NB4 (cell line): ENCODE data around the gene ANKRD62.
A peak's percentile ranks its signal among the peaks of the same experiment; 100 is the strongest.
"Not testable (repeated sequence)": the region's sequence is repeated elsewhere in the genome, so short reads cannot be mapped to it uniquely, and the experiment has no call there.

Experiments
- DNase-seq: peaks from one replicate; pipeline ENCODE4 v3.0.0; 2010; ENCODE audit warnings: low read depth
- H3K4me3 ChIP-seq: one replicate; pipeline ENCODE4 v1.5.1; 2011; ENCODE audit warnings: mild to moderate bottlenecking, low read depth, low read length, moderate library complexity
- CTCF ChIP-seq: IDR thresholded peaks from one replicate; pipeline ENCODE4 v1.5.1; 2012; ENCODE audit warnings: low read depth, low read length
- MAX ChIP-seq: IDR thresholded peaks from 2 replicates; pipeline ENCODE4 v1.6.1; 2011; ENCODE audit warnings: low read depth, low read length
- MYC ChIP-seq: IDR thresholded peaks from 2 replicates; pipeline ENCODE4 v1.6.1; 2011; ENCODE audit warnings: low read depth, low read length
- POLR2A ChIP-seq: IDR thresholded peaks from 2 replicates; pipeline ENCODE4 v1.6.1; 2011; ENCODE audit warnings: mild to moderate bottlenecking; ENCODE audit not compliant: insufficient read length; ENCODE audit errors: extremely low read depth

ANKRD62 gene

GRCh38 chr18:12072996-12073395 lies 20.6 kb upstream of the ANKRD62 start:
- TF ChIP-seq CTCF (no peak), MYC (no peak), POLR2A (no peak), MAX (no peak)
- no peak for DNase-seq
- H3K4me3 ChIP-seq, result no peak overlapping the region

- DNase-seq, result no peak
- H3K4me3 ChIP-seq, result no peak overlapping the region
- TF ChIP-seq MAX (no peak), CTCF (no peak), MYC (no peak), POLR2A (no peak)
Measured at GRCh38 chr18:12074736-12075135, 18.9 kb upstream of the ANKRD62 start.

- peak; percentile 62 for DNase-seq
- H3K4me3 ChIP-seq, result no peak overlapping the region
- TF ChIP-seq MYC, result no peak
- no peak for TF ChIP-seq POLR2A
- TF ChIP-seq CTCF, result no peak
- TF ChIP-seq MAX, result no peak
Measured at GRCh38 chr18:12076424-12077140, 17.1 kb upstream of the ANKRD62 start.

GRCh38 chr18:12077994-12078393 lies 15.6 kb upstream of the ANKRD62 start:
- DNase-seq, H3K4me3 ChIP-seq: not testable (repeated sequence)

- no peak overlapping the region for H3K4me3 ChIP-seq
- no peak for TF ChIP-seq CTCF
- no peak for TF ChIP-seq POLR2A
- no peak for TF ChIP-seq MYC
- TF ChIP-seq MAX, result no peak
- no peak for DNase-seq
Measured at GRCh38 chr18:12079491-12080237, 14.0 kb upstream of the ANKRD62 start.

GRCh38 chr18:12085136-12085535 lies 8.5 kb upstream of the ANKRD62 start:
- no peak for TF ChIP-seq POLR2A
- no peak for TF ChIP-seq MYC
- TF ChIP-seq CTCF, result no peak
- TF ChIP-seq MAX, result no peak
- DNase-seq, result no peak
- no peak overlapping the region for H3K4me3 ChIP-seq
